Measurements from ENCODE around the gene CABYR.

The CABYR gene

GRCh38 chr18:24189664-24190346, 50.9 kb downstream of the CABYR start:
- no peak for DNase-seq (ENCODE audit: low spot score)

GRCh38 chr18:24190590-24190989, 51.7 kb downstream of the CABYR start:
- DNase-seq (ENCODE audit: low spot score): no peak

DNA sequence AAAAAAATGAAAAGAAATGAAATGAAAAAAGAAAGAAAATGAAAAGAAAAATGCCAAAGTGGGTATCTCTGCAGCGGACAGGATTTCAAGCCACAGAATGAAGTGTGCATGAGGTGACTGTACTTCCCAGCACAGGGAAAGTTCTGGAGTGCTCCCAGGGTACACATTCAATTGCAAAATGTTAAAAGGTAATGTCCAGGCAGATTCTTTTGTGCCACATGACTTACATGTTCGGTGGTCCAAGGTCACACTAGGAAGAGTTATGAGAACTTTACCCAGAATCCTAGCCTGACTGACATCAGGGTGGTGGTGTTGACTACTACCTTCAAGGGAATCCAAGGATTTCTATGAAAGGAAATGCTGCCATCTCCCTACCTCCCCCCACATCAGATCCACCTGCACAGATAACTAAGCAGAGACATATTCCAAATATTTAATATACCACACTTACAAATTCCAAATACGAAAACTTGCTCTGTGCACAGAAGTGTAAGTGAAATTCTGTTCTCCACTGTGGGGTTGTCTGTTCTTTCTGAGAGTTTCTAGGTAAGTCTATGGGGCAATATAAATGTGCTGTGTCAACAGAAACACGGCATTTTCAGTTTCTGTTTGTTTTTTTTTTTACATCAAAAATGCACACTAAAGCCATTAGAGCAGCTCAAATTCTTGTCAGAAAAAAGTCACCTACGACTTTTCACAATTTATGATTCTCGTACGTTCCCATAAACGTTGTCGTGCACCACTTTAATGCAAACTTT, 56.6 kb downstream of the CABYR start:
- no peak for DNase-seq (ENCODE audit: low spot score)

GRCh38 chr18:24196764-24197163, 57.9 kb downstream of the CABYR start:
- no peak for DNase-seq (ENCODE audit: low spot score)

DNA sequence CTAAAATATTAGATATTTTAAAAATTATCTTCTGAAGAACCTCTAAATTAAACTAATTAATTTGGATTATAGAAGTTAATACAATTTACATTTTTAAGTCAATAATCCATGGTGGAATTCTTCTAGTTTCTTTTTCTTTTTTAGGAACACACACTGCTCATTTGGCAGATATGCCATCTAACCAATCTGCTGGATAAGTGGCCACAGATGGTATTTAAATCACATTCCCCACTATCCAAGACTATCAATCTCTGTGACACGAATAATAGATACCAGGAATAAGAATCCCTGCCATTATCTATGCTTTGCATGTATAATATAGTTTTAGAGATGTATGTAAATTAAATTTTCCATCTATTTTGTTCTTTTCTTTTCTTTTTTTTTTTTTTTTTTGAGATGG, 58.5 kb downstream of the CABYR start:
- no peak for DNase-seq (ENCODE audit: low spot score)

DNA sequence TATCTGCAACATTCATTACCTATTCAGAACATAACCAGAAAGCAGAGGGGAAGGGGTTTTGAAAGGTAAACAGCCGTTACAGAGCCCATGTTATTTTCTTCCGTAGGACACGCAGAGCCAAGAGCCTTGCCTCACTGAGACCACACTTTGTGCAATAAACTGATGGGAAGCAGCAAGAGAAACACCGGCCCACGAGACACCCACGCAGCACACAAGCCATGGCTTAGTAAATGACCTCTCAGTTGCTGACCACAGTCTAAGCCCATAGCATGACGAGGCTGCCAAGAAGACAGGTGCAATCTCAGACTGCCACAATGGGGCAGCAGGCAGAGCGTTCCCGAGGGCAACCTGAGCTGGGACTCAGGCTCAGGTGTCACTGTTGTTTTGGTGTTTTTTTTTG, 59.6 kb downstream of the CABYR start:
- DNase-seq (ENCODE audit: low spot score): no peak

DNA sequence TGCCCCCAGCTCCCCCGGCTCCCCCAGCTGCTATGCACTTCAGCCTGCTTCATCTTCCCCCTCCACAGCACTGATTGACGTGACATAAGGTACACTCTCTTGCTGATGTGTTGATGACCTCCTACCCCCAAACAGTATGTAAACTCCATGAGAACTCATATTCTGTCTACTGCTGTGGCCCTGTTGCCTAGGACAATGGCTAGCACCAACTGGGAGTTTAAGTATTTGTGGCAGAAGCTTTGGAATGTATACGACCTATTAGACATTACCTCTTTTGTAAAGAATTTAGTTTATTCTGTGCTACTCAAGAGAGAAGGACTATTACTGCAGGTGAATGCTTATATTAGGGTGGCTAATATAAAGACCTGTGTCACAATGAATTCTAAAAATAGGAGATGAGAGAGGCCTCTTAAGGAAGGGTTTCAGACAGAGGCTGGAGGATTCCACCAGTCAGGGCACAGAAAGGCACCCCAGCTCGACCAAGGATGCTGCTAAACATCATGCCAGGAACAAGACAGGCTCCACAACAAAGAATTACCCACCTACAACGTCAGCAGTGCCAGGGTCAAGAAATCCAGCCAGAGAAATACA, 60.6 kb downstream of the CABYR start:
- DNase-seq (ENCODE audit: low spot score): no peak

GRCh38 chr18:24200494-24201290, 61.8 kb downstream of the CABYR start:
- DNase-seq (ENCODE audit: low spot score): no peak

DNA sequence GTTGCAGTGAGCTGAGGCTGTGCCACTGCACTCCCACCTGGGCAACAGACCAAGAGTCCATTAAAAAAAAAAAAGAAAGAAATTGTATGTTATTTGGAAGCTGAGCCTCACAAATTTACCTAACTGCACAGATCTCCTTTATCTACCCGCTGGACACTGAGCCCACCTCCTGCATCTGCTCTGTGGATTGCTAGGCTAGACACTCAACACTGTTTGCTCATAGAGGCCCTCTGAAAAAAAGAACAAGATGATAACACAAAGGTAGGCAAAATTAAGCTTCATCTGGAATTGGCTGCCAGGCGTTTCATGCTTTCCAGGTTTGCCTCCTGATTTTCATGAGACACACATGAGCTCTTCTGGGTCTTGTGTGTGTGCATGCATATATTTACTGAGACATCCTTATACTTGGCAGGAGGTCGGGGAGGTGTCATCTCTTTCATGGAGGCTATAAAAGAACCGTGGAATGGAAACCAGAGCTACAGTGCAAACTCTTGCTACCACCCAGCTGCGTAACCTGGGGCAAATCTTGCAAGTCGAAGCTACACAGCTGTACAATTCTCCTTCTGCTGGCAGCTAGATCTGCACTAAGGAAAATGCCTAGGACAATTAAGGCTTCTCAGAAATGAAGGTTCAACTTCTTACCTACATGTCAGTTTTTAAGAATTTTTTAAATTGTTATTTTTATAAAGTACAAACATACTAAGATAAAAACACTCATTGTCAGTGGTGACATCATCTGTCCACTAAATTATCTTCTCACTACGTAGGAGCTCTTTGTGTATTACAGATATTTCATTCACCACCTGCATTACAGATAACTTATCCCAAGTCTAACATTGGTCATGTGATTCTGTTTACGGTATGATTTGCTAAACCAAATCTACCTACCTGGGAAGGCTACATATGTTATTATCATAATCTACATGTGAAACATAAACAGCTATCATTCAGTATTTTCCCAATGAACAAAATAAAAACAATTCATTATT, 63.1 kb downstream of the CABYR start:
- DNase-seq (ENCODE audit: low spot score): no peak

GRCh38 chr18:24204904-24205303, 66.0 kb downstream of the CABYR start:
- DNase-seq (ENCODE audit: low spot score): no peak

DNA sequence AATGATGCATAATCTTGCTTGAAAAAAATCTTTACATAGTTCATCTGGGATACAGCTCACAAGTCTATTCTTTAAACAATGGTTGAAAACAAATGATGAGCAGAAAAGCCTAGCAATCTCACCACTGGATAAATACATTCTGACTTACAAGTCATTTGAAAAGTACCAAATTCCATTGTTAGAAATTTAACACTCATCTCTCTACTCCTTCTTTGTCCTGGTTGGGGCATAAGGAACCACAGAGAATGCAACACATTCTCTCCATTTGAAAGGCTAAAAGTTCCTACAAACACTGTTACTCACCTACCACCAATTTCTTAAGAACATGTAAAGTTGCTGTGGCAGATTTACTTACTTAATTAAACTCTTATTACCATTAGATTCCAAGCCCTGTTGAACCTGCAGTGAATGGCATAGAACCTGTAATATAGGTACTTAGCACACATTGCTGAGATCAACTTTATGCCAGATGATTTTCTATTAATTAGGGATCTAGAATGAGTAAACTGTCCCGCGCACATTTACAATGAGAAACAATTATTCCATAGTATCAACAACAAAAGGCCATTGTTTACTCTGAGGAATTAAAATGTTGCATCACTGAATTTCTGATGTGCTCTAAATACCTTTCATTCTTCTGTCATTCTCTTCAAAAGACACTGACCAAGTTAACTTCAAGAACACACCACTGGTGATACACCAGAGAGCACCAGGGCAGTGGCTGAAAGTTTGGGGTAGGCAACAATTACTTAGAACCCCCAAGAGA, 69.6 kb downstream of the CABYR start:
- no peak for DNase-seq (ENCODE audit: low spot score)

DNA sequence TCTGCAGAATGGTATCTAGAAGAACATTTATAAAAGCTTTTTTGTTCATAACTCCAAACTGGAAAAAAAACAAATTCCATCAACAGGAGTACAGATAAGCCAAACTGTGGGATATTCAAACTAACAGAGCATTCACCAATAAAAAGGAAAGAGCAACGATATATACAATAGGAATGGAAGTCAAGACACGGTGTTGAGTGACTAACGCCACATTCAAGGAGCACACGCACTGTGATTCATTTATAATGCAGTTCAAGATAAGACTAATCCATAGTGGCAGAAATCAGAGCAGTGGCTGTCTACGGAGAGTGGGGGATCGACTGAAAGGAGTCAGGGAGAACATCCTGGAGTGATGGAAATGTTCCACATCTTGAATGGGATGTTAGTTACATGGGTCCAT, 70.7 kb downstream of the CABYR start:
- DNase-seq (ENCODE audit: low spot score): no peak
